C4-2B (cell line): ENCODE measurements around the gene SPTLC3.

Experiments used
- H3K27ac ChIP-seq: fragments of 450-650 bp; 2 replicates; pipeline ENCODE4 v1.5.1; 2017
- ZFX ChIP-seq: fragments of 450-650 bp; IDR thresholded peaks from 2 replicates; pipeline ENCODE4 v1.6.1; 2017
- TF ChIP-seq, protein P1 (sequence below): fragments of 450-650 bp; conservative IDR thresholded peaks from 2 replicates; pipeline ENCODE4 v1.5.1; 2017; ENCODE audit warnings: mild to moderate bottlenecking

Gene SPTLC3

DNA sequence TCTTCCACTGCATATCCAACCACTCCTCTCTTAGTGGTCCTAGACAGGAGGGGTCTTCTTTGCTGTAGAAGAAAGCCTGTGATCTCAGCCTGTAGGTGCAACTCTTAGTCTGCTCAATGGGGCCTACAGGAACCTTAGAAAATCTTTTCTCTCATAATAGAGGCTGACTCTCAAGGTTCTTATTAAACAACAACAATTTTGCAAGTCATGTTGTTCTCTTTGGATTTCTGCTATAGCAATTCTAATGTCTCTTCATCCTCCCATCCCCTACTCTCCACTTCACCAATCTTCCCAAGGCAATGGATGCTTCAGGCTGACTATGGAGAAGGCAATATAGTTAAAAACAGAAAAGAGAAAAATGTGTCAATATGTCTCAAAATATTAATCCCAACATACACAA is 40.8 kb upstream of the SPTLC3 start:
- TF ChIP-seq, protein P1, sequence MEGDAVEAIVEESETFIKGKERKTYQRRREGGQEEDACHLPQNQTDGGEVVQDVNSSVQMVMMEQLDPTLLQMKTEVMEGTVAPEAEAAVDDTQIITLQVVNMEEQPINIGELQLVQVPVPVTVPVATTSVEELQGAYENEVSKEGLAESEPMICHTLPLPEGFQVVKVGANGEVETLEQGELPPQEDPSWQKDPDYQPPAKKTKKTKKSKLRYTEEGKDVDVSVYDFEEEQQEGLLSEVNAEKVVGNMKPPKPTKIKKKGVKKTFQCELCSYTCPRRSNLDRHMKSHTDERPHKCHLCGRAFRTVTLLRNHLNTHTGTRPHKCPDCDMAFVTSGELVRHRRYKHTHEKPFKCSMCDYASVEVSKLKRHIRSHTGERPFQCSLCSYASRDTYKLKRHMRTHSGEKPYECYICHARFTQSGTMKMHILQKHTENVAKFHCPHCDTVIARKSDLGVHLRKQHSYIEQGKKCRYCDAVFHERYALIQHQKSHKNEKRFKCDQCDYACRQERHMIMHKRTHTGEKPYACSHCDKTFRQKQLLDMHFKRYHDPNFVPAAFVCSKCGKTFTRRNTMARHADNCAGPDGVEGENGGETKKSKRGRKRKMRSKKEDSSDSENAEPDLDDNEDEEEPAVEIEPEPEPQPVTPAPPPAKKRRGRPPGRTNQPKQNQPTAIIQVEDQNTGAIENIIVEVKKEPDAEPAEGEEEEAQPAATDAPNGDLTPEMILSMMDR, result no peak
- no peak for TF ChIP-seq ZFX
- H3K27ac ChIP-seq, result no peak overlapping the region

GRCh38 chr20:12968472-12968871 is 40.3 kb upstream of the SPTLC3 start:
- TF ChIP-seq, protein P1, result no peak
- TF ChIP-seq ZFX, result no peak
- no peak overlapping the region for H3K27ac ChIP-seq

DNA sequence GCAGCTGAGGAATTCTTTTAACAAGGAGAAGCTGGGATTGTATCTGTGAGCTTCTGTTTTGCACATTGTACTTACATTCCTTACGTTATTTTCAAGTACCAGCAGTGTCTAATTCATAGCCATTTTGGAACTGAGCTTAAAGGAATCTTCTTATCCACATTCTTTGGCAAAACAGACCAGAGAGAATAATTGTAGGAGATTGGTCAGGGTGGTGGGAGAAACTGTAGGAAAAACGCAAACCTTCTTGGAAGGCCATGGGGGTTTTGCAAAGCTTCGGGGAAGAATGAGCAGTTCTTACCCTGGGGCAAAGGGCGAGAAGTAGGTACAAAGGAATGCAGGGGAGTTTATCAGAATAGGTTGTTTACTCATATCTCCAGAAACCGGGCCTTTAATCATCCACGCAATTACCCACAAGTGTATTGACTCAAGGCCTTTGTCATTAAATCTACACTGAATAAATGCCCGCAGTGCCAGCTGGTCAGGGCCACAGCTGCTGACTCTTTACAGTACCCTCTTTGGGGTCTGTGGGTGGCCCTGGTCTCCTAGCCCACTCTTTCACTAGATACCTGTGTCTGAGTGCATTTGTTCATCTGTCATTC is 39.6 kb upstream of the SPTLC3 start:
- TF ChIP-seq, protein P1, result no peak
- TF ChIP-seq ZFX, result no peak
- no peak overlapping the region for H3K27ac ChIP-seq

DNA sequence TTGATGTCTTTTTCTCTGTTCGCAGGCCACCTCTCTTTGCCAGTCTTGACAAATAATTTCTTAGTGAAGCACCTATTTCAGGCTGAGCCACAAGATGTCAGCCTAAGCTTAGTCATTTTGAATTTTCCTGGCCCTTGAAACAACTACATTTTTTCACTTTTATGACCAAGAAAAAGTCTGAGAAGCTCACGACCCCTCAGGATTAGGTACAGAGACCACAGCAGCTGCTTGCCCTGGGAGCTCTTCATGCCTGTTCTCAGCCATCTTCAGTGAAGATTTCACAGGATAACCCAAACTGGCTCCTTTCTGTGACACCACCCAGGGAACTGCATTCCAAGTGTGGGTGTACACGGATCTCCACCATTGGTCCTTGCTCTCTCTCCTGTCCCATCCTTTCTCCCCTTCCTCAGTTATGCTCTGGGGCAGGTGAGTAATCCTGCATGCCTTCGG is 38.4 kb upstream of the SPTLC3 start:
- TF ChIP-seq, protein P1, result peak; percentile 44
- TF ChIP-seq ZFX, result no peak
- H3K27ac ChIP-seq, result no peak overlapping the region

GRCh38 chr20:12975833-12976608 is 32.8 kb upstream of the SPTLC3 start:
- TF ChIP-seq, protein P1, result no peak
- TF ChIP-seq ZFX, result no peak

GRCh38 chr20:12976720-12977309 is 32.0 kb upstream of the SPTLC3 start:
- no peak for TF ChIP-seq ZFX
- TF ChIP-seq, protein P1, result no peak
- no peak overlapping the region for H3K27ac ChIP-seq

More at GRCh38 chr20:12975833-12976608, 32.8 kb upstream of the SPTLC3 start:
- no peak overlapping the region for H3K27ac ChIP-seq
